Epithelial cell of proximal tubule (primary cell): ENCODE results near the gene SFXN2. TPM values are rescaled to one million over a fixed set of nuclear protein-coding genes. Genes with fewer than 3 reads are reported as not detected.

ENCODE experiments used
- DNase-seq: peaks from one replicate; pipeline ENCODE4 v3.0.0-alpha.2; 2011; ENCODE audit warnings: low read depth
- H3K4me3 ChIP-seq: 2 replicates; pipeline ENCODE4 v1.5.1; 2011; ENCODE audit warnings: low read depth, mild to moderate bottlenecking, low read length
- total RNA-seq: library from RNA; depleted of rRNA; stranded (reverse); fragments of >200 nt; gene quantifications from 2 replicates; pipeline ENCODE4 v1.2.3, GENCODE V29; 2015
- TF ChIP-seq, protein P1 (sequence below): conservative IDR thresholded peaks from 2 replicates; pipeline ENCODE4 v1.5.1; 2012; ENCODE audit warnings: low read depth, mild to moderate bottlenecking, low read length

Gene SFXN2
- total RNA-seq, 1 donor from 2014 or later, result 5.3 TPM

GRCh38 chr10:102777711-102778453 lies 63.4 kb downstream of the SFXN2 start:
- TF ChIP-seq, protein P1, sequence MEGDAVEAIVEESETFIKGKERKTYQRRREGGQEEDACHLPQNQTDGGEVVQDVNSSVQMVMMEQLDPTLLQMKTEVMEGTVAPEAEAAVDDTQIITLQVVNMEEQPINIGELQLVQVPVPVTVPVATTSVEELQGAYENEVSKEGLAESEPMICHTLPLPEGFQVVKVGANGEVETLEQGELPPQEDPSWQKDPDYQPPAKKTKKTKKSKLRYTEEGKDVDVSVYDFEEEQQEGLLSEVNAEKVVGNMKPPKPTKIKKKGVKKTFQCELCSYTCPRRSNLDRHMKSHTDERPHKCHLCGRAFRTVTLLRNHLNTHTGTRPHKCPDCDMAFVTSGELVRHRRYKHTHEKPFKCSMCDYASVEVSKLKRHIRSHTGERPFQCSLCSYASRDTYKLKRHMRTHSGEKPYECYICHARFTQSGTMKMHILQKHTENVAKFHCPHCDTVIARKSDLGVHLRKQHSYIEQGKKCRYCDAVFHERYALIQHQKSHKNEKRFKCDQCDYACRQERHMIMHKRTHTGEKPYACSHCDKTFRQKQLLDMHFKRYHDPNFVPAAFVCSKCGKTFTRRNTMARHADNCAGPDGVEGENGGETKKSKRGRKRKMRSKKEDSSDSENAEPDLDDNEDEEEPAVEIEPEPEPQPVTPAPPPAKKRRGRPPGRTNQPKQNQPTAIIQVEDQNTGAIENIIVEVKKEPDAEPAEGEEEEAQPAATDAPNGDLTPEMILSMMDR, result no peak
- no peak for DNase-seq
- no peak overlapping the region for H3K4me3 ChIP-seq

- no peak for DNase-seq
- H3K4me3 ChIP-seq, result no peak overlapping the region
- TF ChIP-seq, protein P1, result no peak
These were observed 64.3 kb downstream of the SFXN2 start for GRCh38 chr10:102778781-102779180.

GRCh38 chr10:102779680-102780526 lies 65.5 kb downstream of the SFXN2 start:
- H3K4me3 ChIP-seq, result no peak overlapping the region
- TF ChIP-seq, protein P1, result no peak
- DNase-seq, result no peak

GRCh38 chr10:102780527-102780808 lies 66.0 kb downstream of the SFXN2 start:
- TF ChIP-seq, protein P1, result no peak
- no peak for DNase-seq
- H3K4me3 ChIP-seq, result no peak overlapping the region

GRCh38 chr10:102781090-102781920 lies 66.9 kb downstream of the SFXN2 start:
- no peak for DNase-seq
- TF ChIP-seq, protein P1, result no peak
- no peak overlapping the region for H3K4me3 ChIP-seq

DNA sequence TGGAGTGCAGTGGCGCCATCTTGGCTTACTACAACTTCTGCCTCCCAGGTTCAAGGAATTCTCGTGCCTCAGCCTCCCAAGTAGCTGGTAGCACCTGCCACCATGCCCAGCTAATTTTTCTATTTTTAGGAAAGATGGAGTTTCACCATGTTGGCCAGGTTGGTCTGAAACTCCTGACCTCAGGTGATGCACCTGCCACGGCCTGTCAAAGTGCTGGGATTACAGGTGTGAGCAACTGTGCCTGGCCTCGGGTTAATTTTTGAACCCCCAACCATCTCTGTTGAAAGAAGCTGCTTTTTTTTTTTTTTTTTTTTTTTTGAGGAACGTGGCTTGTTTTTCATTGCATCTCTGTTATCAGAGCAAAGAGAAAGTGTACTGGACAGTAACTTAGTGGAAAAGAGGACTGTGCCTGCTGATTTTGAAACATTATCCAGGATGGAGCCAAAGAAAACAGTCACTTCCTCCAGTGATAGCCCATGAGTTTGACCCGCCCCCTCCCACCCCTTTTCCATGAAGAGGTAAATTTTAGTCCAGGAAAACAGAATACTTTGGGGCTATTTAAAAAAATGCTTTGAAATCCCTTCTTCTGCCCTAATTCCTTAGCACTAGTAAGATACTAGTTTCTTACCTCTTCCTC lies 67.6 kb downstream of the SFXN2 start:
- TF ChIP-seq, protein P1, result no peak
- no peak for DNase-seq
- H3K4me3 ChIP-seq, result no peak overlapping the region
